Prostate gland (tissue), 2 donors: ENCODE results near the gene RPUSD3.

Experiments
- CTCF ChIP-seq, 4 experiments: fragments of 200-600 bp in 2 of 4; fragments of 450-650 bp in 2 of 4; sonication (generic) in 2 of 4; IDR thresholded peaks; 1 replicate in 3 of 4; 2 replicates in 1 of 4; pipeline ENCODE4 v1.5.1; 2016 to 2019; ENCODE audit warnings: antibody characterized with exemption in 4 of 4, mild to moderate bottlenecking in 2 of 4, moderate library complexity in 2 of 4
- POLR2A ChIP-seq: fragments of 450-650 bp; IDR thresholded peaks from one replicate; pipeline ENCODE4 v1.6.1; 2016; ENCODE audit warnings: antibody characterized with exemption, mild to moderate bottlenecking

GRCh38 chr3:9891072-9891622, 47.3 kb upstream of the RPUSD3 start:
- TF ChIP-seq POLR2A (no peak), CTCF (IDR thresholded peaks at IDR 0.05) (no peak)
